K562 (cell line): ENCODE measurements around the gene SOSTDC1. TPM values are rescaled to one million over a fixed set of nuclear protein-coding genes. Genes with fewer than 3 reads are reported as not detected.

Experiments
- BHLHE40 ChIP-seq: IDR thresholded peaks from 2 replicates; pipeline ENCODE4 v1.6.1; 2011; ENCODE audit warnings: low read length, improper control_type of control experiment
- GTF2A2 ChIP-seq: IDR thresholded peaks from 2 replicates; pipeline ENCODE4 v1.6.1; 2016; ENCODE audit warnings: mild to moderate bottlenecking, missing genetic modification characterization, missing compliant biosample characterization
- GTF2F1 ChIP-seq: IDR thresholded peaks from 2 replicates; pipeline ENCODE4 v1.6.1; 2011; ENCODE audit warnings: low read depth, low read length, improper control_type of control experiment
- TGIF2 ChIP-seq: sonication (generic); formaldehyde crosslinking; IDR thresholded peaks from 2 replicates; pipeline ENCODE4 v1.8.1; 2022; ENCODE audit warnings: mild to moderate bottlenecking, missing genetic modification reagents, moderate library complexity
- ZBTB7A ChIP-seq: IDR thresholded peaks from 2 replicates; pipeline ENCODE4 v1.6.1; 2011; ENCODE audit warnings: low read depth, mild to moderate bottlenecking, low read length, moderate library complexity, borderline replicate concordance; ENCODE audit not compliant: control insufficient read depth
- polyA plus RNA-seq, 8 experiments: library from polyadenylated mRNA; depleted of rRNA in 4 of 8; stranded (reverse) in 5 of 8; unstranded in 3 of 8; fragments of >200 nt; fragmentation: Nextera tagmentation in 2 of 8; fragmentation: Illumina TruSeq in 1 of 8; extraction: Ambion mirVana in 2 of 8; extraction: Trizol in 1 of 8; gene quantifications; 2 replicates each; pipeline versions ENCODE4 v1.2.1 to v1.2.3, GENCODE V29; 2011 to 2014; ENCODE audit warnings: inconsistent platforms in 1 of 8, missing spikeins in 1 of 8
- total RNA-seq, 7 experiments: library from RNA; depleted of rRNA in 6 of 7; stranded (reverse); fragments of >200 nt in 6 of 7; fragmentation: Illumina TruSeq in 2 of 7; extraction: Trizol in 2 of 7; gene quantifications; 2 replicates each; pipeline versions ENCODE4 v1.2.1 to v1.2.3, GENCODE V29; 2011 to 2021; ENCODE audit warnings: low replicate concordance in 1 of 7
- TF ChIP-seq, protein P1 (sequence below): IDR thresholded peaks from 2 replicates; pipeline ENCODE4 v1.6.1; 2016; ENCODE audit warnings: missing genetic modification characterization, missing compliant biosample characterization
- TF ChIP-seq, protein P2 (sequence below): sonication (generic); formaldehyde crosslinking; IDR thresholded peaks from 2 replicates; pipeline ENCODE4 v1.8.0; 2022; ENCODE audit warnings: mild to moderate bottlenecking, missing genetic modification reagents
- TF ChIP-seq, protein P3 (sequence below): sonication (generic); formaldehyde crosslinking; IDR thresholded peaks from 2 replicates; pipeline ENCODE4 v1.8.0; 2023; ENCODE audit warnings: missing genetic modification reagents, mild to moderate bottlenecking, borderline replicate concordance
- TF ChIP-seq, protein P4 (sequence below): fragments of 450-650 bp; IDR thresholded peaks from 2 replicates; pipeline ENCODE4 v1.6.1; 2017; ENCODE audit warnings: antibody characterized with exemption, mild to moderate bottlenecking

SOSTDC1 gene
- total and polyA plus RNA-seq, 9 of the 15 experiments (the other 6 are each of a cell fraction or from before 2014, with no cell fraction given): 8.3 to 48.6 (median 15.9) TPM

DNA sequence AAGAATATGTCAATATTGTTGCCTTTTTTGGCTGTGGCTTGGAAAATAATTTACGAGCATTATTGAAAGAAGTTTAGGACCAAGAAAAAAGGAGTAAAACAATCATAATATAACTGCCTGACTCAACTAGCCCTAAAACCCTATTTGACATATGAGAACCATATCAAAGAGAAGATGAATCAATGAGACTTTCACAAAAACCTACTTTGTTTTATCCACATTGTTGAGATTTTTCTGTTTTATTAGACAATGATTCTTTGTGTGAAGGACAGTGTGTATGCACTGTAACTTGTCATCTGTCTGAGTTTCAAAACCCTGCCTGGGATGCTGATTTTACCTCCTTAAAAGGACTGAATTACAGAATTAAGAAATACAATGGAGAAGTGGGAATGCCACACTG, 19.0 kb downstream of the SOSTDC1 start (continued):
- TF ChIP-seq, protein P1, sequence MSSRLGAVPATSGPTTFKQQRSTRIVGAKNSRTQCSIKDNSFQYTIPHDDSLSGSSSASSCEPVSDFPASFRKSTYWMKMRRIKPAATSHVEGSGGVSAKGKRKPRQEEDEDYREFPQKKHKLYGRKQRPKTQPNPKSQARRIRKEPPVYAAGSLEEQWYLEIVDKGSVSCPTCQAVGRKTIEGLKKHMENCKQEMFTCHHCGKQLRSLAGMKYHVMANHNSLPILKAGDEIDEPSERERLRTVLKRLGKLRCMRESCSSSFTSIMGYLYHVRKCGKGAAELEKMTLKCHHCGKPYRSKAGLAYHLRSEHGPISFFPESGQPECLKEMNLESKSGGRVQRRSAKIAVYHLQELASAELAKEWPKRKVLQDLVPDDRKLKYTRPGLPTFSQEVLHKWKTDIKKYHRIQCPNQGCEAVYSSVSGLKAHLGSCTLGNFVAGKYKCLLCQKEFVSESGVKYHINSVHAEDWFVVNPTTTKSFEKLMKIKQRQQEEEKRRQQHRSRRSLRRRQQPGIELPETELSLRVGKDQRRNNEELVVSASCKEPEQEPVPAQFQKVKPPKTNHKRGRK (tag): no peak
- TF ChIP-seq BHLHE40 (no peak), GTF2F1 (no peak), ZBTB7A (no peak), GTF2A2 (tag) (no peak), TGIF2 (CRISPR knock-in tag) (no peak)
- TF ChIP-seq, protein P2, sequence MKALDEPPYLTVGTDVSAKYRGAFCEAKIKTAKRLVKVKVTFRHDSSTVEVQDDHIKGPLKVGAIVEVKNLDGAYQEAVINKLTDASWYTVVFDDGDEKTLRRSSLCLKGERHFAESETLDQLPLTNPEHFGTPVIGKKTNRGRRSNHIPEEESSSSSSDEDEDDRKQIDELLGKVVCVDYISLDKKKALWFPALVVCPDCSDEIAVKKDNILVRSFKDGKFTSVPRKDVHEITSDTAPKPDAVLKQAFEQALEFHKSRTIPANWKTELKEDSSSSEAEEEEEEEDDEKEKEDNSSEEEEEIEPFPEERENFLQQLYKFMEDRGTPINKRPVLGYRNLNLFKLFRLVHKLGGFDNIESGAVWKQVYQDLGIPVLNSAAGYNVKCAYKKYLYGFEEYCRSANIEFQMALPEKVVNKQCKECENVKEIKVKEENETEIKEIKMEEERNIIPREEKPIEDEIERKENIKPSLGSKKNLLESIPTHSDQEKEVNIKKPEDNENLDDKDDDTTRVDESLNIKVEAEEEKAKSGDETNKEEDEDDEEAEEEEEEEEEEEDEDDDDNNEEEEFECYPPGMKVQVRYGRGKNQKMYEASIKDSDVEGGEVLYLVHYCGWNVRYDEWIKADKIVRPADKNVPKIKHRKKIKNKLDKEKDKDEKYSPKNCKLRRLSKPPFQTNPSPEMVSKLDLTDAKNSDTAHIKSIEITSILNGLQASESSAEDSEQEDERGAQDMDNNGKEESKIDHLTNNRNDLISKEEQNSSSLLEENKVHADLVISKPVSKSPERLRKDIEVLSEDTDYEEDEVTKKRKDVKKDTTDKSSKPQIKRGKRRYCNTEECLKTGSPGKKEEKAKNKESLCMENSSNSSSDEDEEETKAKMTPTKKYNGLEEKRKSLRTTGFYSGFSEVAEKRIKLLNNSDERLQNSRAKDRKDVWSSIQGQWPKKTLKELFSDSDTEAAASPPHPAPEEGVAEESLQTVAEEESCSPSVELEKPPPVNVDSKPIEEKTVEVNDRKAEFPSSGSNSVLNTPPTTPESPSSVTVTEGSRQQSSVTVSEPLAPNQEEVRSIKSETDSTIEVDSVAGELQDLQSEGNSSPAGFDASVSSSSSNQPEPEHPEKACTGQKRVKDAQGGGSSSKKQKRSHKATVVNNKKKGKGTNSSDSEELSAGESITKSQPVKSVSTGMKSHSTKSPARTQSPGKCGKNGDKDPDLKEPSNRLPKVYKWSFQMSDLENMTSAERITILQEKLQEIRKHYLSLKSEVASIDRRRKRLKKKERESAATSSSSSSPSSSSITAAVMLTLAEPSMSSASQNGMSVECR (CRISPR knock-in tag): no peak
- TF ChIP-seq, protein P3, sequence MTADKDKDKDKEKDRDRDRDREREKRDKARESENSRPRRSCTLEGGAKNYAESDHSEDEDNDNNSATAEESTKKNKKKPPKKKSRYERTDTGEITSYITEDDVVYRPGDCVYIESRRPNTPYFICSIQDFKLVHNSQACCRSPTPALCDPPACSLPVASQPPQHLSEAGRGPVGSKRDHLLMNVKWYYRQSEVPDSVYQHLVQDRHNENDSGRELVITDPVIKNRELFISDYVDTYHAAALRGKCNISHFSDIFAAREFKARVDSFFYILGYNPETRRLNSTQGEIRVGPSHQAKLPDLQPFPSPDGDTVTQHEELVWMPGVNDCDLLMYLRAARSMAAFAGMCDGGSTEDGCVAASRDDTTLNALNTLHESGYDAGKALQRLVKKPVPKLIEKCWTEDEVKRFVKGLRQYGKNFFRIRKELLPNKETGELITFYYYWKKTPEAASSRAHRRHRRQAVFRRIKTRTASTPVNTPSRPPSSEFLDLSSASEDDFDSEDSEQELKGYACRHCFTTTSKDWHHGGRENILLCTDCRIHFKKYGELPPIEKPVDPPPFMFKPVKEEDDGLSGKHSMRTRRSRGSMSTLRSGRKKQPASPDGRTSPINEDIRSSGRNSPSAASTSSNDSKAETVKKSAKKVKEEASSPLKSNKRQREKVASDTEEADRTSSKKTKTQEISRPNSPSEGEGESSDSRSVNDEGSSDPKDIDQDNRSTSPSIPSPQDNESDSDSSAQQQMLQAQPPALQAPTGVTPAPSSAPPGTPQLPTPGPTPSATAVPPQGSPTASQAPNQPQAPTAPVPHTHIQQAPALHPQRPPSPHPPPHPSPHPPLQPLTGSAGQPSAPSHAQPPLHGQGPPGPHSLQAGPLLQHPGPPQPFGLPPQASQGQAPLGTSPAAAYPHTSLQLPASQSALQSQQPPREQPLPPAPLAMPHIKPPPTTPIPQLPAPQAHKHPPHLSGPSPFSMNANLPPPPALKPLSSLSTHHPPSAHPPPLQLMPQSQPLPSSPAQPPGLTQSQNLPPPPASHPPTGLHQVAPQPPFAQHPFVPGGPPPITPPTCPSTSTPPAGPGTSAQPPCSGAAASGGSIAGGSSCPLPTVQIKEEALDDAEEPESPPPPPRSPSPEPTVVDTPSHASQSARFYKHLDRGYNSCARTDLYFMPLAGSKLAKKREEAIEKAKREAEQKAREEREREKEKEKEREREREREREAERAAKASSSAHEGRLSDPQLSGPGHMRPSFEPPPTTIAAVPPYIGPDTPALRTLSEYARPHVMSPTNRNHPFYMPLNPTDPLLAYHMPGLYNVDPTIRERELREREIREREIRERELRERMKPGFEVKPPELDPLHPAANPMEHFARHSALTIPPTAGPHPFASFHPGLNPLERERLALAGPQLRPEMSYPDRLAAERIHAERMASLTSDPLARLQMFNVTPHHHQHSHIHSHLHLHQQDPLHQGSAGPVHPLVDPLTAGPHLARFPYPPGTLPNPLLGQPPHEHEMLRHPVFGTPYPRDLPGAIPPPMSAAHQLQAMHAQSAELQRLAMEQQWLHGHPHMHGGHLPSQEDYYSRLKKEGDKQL (CRISPR knock-in tag): no peak
- TF ChIP-seq, protein P4, sequence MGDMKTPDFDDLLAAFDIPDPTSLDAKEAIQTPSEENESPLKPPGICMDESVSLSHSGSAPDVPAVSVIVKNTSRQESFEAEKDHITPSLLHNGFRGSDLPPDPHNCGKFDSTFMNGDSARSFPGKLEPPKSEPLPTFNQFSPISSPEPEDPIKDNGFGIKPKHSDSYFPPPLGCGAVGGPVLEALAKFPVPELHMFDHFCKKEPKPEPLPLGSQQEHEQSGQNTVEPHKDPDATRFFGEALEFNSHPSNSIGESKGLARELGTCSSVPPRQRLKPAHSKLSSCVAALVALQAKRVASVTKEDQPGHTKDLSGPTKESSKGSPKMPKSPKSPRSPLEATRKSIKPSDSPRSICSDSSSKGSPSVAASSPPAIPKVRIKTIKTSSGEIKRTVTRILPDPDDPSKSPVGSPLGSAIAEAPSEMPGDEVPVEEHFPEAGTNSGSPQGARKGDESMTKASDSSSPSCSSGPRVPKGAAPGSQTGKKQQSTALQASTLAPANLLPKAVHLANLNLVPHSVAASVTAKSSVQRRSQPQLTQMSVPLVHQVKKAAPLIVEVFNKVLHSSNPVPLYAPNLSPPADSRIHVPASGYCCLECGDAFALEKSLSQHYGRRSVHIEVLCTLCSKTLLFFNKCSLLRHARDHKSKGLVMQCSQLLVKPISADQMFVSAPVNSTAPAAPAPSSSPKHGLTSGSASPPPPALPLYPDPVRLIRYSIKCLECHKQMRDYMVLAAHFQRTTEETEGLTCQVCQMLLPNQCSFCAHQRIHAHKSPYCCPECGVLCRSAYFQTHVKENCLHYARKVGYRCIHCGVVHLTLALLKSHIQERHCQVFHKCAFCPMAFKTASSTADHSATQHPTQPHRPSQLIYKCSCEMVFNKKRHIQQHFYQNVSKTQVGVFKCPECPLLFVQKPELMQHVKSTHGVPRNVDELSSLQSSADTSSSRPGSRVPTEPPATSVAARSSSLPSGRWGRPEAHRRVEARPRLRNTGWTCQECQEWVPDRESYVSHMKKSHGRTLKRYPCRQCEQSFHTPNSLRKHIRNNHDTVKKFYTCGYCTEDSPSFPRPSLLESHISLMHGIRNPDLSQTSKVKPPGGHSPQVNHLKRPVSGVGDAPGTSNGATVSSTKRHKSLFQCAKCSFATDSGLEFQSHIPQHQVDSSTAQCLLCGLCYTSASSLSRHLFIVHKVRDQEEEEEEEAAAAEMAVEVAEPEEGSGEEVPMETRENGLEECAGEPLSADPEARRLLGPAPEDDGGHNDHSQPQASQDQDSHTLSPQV: no peak
